Astrocyte of the cerebellum (primary cell): ENCODE results near the gene LRRC55.

Experiments used
- DNase-seq: peaks from one replicate; pipeline ENCODE4 v3.0.0-alpha.2; 2011; ENCODE audit warnings: low read depth
- H3K4me3 ChIP-seq: 2 replicates; pipeline ENCODE4 v1.5.1; 2011; ENCODE audit warnings: mild to moderate bottlenecking, low read depth, low read length, moderate library complexity
- CTCF ChIP-seq: IDR thresholded peaks from 2 replicates; pipeline ENCODE4 v1.5.1; 2012; ENCODE audit warnings: low read length, low read depth, moderate library complexity, mild to moderate bottlenecking; ENCODE audit errors: missing control alignments
- in situ Hi-C: cut with HindIII; loops from 2 replicates; pipeline ENCODE4 v1.10.0; 2017; ENCODE audit warnings: low sequenced_read_pairs

Gene LRRC55

GRCh38 chr11:57196596-57196995, 14.8 kb downstream of the LRRC55 start:
- H3K4me3 ChIP-seq = no peak overlapping the region
- TF ChIP-seq CTCF = no peak
- no peak for DNase-seq
- in situ Hi-C loops = no loop called here

DNA sequence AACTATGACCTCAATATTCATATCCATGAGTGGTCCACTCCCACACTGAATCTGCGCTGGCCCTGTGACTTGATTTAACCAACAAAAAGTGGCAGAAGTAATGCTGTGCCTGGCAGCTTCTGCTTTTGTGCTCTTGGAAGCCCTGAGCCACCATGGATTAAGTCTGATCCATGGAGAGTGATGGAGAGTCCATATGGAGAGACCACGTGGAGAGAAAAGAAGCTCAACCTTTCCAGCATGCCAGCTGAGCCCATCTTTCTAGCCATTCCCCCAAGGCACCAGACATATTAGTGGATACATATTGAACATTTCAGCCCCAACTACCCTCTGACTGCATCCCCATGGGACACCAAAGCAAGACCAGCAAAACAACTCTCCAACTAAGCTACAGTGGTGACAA, 16.0 kb downstream of the LRRC55 start:
- in situ Hi-C loops = no loop called here
- no peak overlapping the region for H3K4me3 ChIP-seq
- no peak for TF ChIP-seq CTCF
- no peak for DNase-seq

DNA sequence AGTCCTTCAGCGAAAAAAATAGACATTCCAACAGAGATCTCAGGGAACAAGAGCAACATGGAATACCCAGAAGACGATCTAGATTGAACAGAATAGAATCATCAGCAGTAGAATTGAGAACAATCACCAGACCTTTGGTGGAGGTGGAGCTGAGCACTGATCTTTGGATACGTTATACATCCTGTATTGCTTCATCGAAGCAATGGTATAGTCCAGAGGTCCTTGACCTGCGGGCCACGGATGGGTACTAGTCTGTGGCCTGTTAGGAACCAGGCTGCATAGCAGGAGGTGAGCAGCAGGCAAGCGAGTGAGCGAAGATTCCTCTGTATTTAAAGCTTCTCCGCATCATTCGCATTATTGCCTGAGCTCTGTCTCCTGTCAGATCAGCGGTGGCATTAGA, 17.6 kb downstream of the LRRC55 start:
- no peak overlapping the region for H3K4me3 ChIP-seq
- DNase-seq = no peak
- no peak for TF ChIP-seq CTCF
- in situ Hi-C loops = no loop called here

DNA sequence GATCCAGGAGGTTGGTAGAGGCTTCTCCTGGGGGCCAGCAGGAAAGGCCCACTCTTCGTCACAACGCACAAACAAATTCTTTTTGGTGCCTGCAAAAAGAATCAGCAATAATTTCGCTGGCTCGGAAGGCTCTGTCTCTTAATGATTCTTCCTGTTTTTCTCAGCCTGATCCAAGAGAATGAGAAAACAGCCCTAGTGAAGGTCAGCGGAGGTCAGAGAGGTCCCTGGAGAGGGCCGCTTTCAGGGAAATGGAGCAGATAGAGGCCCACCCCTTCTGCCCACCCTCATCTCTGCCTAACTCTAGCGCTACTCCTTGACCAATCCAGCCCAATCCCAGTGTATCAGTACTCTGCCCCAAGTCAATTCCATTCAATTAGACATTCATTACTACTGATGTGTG, 19.2 kb downstream of the LRRC55 start:
- no peak for DNase-seq
- no peak for TF ChIP-seq CTCF

DNA sequence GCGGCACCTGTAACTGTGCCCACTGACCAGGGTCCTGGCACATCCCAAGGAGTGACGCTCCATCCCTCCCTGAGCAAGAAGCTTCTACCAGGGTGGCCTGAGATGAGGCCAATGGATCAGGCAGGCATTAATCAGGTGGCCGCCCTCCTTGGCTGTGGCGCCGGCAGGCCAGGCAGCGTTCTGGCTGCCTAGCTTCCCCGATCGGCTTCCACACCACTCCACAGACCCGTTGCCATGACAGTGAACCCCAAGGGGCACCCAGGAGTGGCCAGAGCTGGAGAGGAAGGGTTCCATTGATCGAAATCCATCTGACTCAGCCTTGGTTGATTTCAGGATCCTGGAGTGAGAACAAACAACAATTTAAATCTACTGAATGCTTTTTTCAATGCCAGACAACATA, 20.5 kb downstream of the LRRC55 start:
- TF ChIP-seq CTCF = no peak
- DNase-seq = no peak
- in situ Hi-C loops = no loop called here
- no peak overlapping the region for H3K4me3 ChIP-seq

More for the DNA sequence above, 19.2 kb downstream of the LRRC55 start:
- in situ Hi-C loops = no loop called here
- H3K4me3 ChIP-seq = no peak overlapping the region

DNA sequence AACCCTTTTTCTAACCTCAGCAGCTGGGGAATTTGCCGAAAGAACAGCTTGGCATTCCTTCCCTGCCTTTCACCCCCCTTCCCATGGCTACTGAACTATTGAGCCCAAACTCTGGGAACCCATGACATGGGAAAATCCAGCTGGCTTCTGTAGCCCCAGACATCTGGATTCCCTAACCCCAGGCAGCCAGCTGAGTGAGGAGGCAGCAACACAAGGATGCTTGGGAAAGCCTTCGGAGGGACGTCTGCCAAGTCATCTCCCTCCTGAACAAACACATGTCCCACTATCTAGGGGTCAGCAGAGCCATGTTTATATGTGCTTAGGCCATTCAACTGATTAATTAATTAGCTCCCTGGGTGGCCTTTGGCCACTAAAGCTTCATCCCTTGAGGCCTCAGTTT, 21.6 kb downstream of the LRRC55 start:
- TF ChIP-seq CTCF = no peak
- H3K4me3 ChIP-seq = no peak overlapping the region
- DNase-seq = no peak
- in situ Hi-C loops = no loop called here
